ENCODE results near the gene SLC7A7.
A peak's percentile ranks its signal among the peaks of the same experiment; 100 is the strongest.

The SLC7A7 gene

GRCh38 chr14:22801716-22802115, 13.5 kb downstream of the SLC7A7 start:
- Histone ChIP-seq H3K4me3 (ENCODE audit: low read depth in 1 of 2, low read length in 1 of 2) (no peak overlapping the region), H3K36me3 (no peaks in the 10 kb centered on the region), H3K9me3 (no peaks in the 10 kb centered on the region), H3K27ac (peak overlapping the region; percentile 67), H3K27me3 (no peaks in the 10 kb centered on the region), H3K4me1 (ENCODE audit: control insufficient read depth in 1 of 2, insufficient read depth in 1 of 2, low read depth in 1 of 2, low read length in 1 of 2) (peaks cover 59 to 72% of the 10 kb centered on the region in 2 experiments)
- no peak for TF ChIP-seq CTCF (IDR thresholded peaks at IDR 0.05)

GRCh38 chr14:22800346-22800745, 14.9 kb downstream of the SLC7A7 start:
- Histone ChIP-seq H3K27me3 (no peaks in the 10 kb centered on the region), H3K4me1 (ENCODE audit: control insufficient read depth in 1 of 2, insufficient read depth in 1 of 2, low read depth in 1 of 2, low read length in 1 of 2) (peaks cover 63 to 82% of the 10 kb centered on the region in 2 experiments), H3K27ac (peak overlapping the region; percentile 67), H3K9me3 (no peaks in the 10 kb centered on the region), H3K4me3 (ENCODE audit: low read depth in 1 of 2, low read length in 1 of 2) (no peak overlapping the region), H3K36me3 (no peaks in the 10 kb centered on the region)
- TF ChIP-seq CTCF (IDR thresholded peaks at IDR 0.05) = no peak

- no peaks in the 10 kb centered on the region for H3K27me3 ChIP-seq
- no peak for TF ChIP-seq CTCF (IDR thresholded peaks at IDR 0.05)
- H3K4me3 ChIP-seq (ENCODE audit: low read depth in 1 of 2, low read length in 1 of 2) = peak overlapping the region; percentile 14 to 17
- no peaks in the 10 kb centered on the region for H3K9me3 ChIP-seq
- peaks cover 63 to 86% of the 10 kb centered on the region in 2 experiments for H3K4me1 ChIP-seq (ENCODE audit: control insufficient read depth in 1 of 2, insufficient read depth in 1 of 2, low read depth in 1 of 2, low read length in 1 of 2)
- no peaks in the 10 kb centered on the region for H3K36me3 ChIP-seq
- peak overlapping the region; percentile 73 for H3K27ac ChIP-seq
Measured at GRCh38 chr14:22798528-22798927, 16.7 kb downstream of the SLC7A7 start.

GRCh38 chr14:22797017-22797917, 18.0 kb downstream of the SLC7A7 start:
- H3K27ac ChIP-seq = peak overlapping the region; percentile 73
- peaks cover 52 to 73% of the 10 kb centered on the region in 2 experiments for H3K4me1 ChIP-seq (ENCODE audit: control insufficient read depth in 1 of 2, insufficient read depth in 1 of 2, low read depth in 1 of 2, low read length in 1 of 2)
- H3K4me3 ChIP-seq (ENCODE audit: low read depth in 1 of 2, low read length in 1 of 2) = no peak overlapping the region
- no peaks in the 10 kb centered on the region for H3K27me3 ChIP-seq
- no peaks in the 10 kb centered on the region for H3K36me3 ChIP-seq
- no peaks in the 10 kb centered on the region for H3K9me3 ChIP-seq
- TF ChIP-seq CTCF (IDR thresholded peaks at IDR 0.05) = no peak

- H3K27ac ChIP-seq = no peak overlapping the region
- no peaks in the 10 kb centered on the region for H3K36me3 ChIP-seq
- no peaks in the 10 kb centered on the region for H3K27me3 ChIP-seq
- peaks cover 41 to 63% of the 10 kb centered on the region in 2 experiments for H3K4me1 ChIP-seq (ENCODE audit: control insufficient read depth in 1 of 2, insufficient read depth in 1 of 2, low read depth in 1 of 2, low read length in 1 of 2)
- H3K9me3 ChIP-seq = no peaks in the 10 kb centered on the region
- no peak for TF ChIP-seq CTCF (IDR thresholded peaks at IDR 0.05)
- no peak overlapping the region for H3K4me3 ChIP-seq (ENCODE audit: low read depth in 1 of 2, low read length in 1 of 2)
Measured at GRCh38 chr14:22796087-22796707, 19.0 kb downstream of the SLC7A7 start.
